Smooth muscle cell (in vitro differentiated cells): ENCODE results near the gene RABGAP1L. TPM values are rescaled to one million over a fixed set of nuclear protein-coding genes. Genes with fewer than 3 reads are reported as not detected.

Source experiments
- DNase-seq: peaks from one replicate; lab custom pipeline; 2025; ENCODE audit not compliant: unreplicated experiment; lab: John Stamatoyannopoulos, UW
- H2AFZ ChIP-seq: fragments of 200-600 bp; sonication (generic); 2 replicates; pipeline ENCODE4 v1.6.0; 2016; ENCODE audit warnings: antibody characterized with exemption, low read depth, mild to moderate bottlenecking
- H3F3A ChIP-seq: fragments of 200-600 bp; sonication (generic); 2 replicates; pipeline ENCODE4 v1.6.0; 2017; ENCODE audit warnings: antibody characterized with exemption, low read depth
- H3K27ac ChIP-seq: fragments of 200-600 bp; sonication (generic); 2 replicates; pipeline ENCODE4 v1.5.1; 2016; ENCODE audit warnings: low read depth, mild to moderate bottlenecking
- H3K27me3 ChIP-seq: fragments of 200-600 bp; sonication (generic); 2 replicates; pipeline ENCODE4 v1.6.1; 2016; ENCODE audit warnings: low read depth, mild to moderate bottlenecking
- H3K36me3 ChIP-seq: fragments of 200-600 bp; sonication (generic); 2 replicates; pipeline ENCODE4 v1.5.1; 2016; ENCODE audit warnings: low read depth
- H3K4me1 ChIP-seq: fragments of 200-600 bp; sonication (generic); 2 replicates; pipeline ENCODE4 v1.5.1; 2016; ENCODE audit warnings: low read depth
- H3K4me2 ChIP-seq: fragments of 200-600 bp; sonication (generic); 2 replicates; pipeline ENCODE4 v1.6.0; 2016; ENCODE audit warnings: mild to moderate bottlenecking
- H3K4me3 ChIP-seq: fragments of 200-600 bp; sonication (generic); 2 replicates; pipeline ENCODE4 v1.5.1; 2016; ENCODE audit warnings: mild to moderate bottlenecking
- H3K79me2 ChIP-seq: fragments of 200-600 bp; sonication (generic); 2 replicates; pipeline ENCODE4 v1.6.0; 2016; ENCODE audit warnings: low read depth, mild to moderate bottlenecking
- H3K9ac ChIP-seq: fragments of 200-600 bp; sonication (generic); 2 replicates; pipeline ENCODE4 v1.6.0; 2016; ENCODE audit warnings: low read depth
- H3K9me3 ChIP-seq: fragments of 200-600 bp; sonication (generic); replicated peaks from 2 replicates; pipeline ENCODE4 v1.5.1; 2016; ENCODE audit warnings: low read depth
- H4K20me1 ChIP-seq: fragments of 200-600 bp; sonication (generic); 2 replicates; pipeline ENCODE4 v1.6.0; 2016; ENCODE audit warnings: low read depth
- WGBS: methylation state at CpG from one replicate; pipeline ENCODE4 v1.1.7; 2016; ENCODE audit warnings: low lambda C conversion rate; 5-methylcytosine and 5-hydroxymethylcytosine counted together
- polyA plus RNA-seq: library from polyadenylated mRNA; unstranded; fragments of >200 nt; fragmentation: Nextera tagmentation; extraction: Ambion mirVana; gene quantifications from 2 replicates; pipeline ENCODE4 v1.2.1, GENCODE V29; 2016
- total RNA-seq: library from RNA; depleted of rRNA; stranded (reverse); fragments of >200 nt; gene quantifications from 2 replicates; pipeline ENCODE4 v1.2.3, GENCODE V29; 2014
- TF ChIP-seq, protein P1 (sequence below): fragments of 200-600 bp; sonication (generic); IDR thresholded peaks from 2 replicates; pipeline ENCODE4 v1.5.1; 2017; ENCODE audit warnings: borderline replicate concordance, mild to moderate bottlenecking, antibody characterized with exemption; ENCODE audit not compliant: insufficient read depth, poor library complexity, severe bottlenecking

RABGAP1L gene
- total and polyA plus RNA-seq, 2 experiments from 2014 or later: 4.8 to 24.7 TPM

GRCh38 chr1:174766727-174767126, 607.4 kb downstream of the RABGAP1L start:
- WGBS: 91% methylated on average over 2 of the region's 2 CpGs
- no peaks in the 10 kb centered on the region for H3K27me3 ChIP-seq
- no peak overlapping the region for H3K4me3 ChIP-seq
- TF ChIP-seq, protein P1, sequence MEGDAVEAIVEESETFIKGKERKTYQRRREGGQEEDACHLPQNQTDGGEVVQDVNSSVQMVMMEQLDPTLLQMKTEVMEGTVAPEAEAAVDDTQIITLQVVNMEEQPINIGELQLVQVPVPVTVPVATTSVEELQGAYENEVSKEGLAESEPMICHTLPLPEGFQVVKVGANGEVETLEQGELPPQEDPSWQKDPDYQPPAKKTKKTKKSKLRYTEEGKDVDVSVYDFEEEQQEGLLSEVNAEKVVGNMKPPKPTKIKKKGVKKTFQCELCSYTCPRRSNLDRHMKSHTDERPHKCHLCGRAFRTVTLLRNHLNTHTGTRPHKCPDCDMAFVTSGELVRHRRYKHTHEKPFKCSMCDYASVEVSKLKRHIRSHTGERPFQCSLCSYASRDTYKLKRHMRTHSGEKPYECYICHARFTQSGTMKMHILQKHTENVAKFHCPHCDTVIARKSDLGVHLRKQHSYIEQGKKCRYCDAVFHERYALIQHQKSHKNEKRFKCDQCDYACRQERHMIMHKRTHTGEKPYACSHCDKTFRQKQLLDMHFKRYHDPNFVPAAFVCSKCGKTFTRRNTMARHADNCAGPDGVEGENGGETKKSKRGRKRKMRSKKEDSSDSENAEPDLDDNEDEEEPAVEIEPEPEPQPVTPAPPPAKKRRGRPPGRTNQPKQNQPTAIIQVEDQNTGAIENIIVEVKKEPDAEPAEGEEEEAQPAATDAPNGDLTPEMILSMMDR: no peak
- DNase-seq: no peak
- no peak overlapping the region for H2AFZ ChIP-seq
- H3K79me2 ChIP-seq: no peaks in the 10 kb centered on the region
- H3K27ac ChIP-seq: no peak overlapping the region
- H4K20me1 ChIP-seq: no peaks in the 10 kb centered on the region
- H3K9me3 ChIP-seq: no peaks in the 10 kb centered on the region
- no peaks in the 10 kb centered on the region for H3F3A ChIP-seq
- no peak overlapping the region for H3K9ac ChIP-seq
- no peaks in the 10 kb centered on the region for H3K4me1 ChIP-seq
- H3K4me2 ChIP-seq: no peak overlapping the region
- H3K36me3 ChIP-seq: no peaks in the 10 kb centered on the region

GRCh38 chr1:174768516-174768915, 609.2 kb downstream of the RABGAP1L start:
- H3K27ac ChIP-seq: no peak overlapping the region
- WGBS: 57% methylated on average over 2 of the region's 2 CpGs

DNA sequence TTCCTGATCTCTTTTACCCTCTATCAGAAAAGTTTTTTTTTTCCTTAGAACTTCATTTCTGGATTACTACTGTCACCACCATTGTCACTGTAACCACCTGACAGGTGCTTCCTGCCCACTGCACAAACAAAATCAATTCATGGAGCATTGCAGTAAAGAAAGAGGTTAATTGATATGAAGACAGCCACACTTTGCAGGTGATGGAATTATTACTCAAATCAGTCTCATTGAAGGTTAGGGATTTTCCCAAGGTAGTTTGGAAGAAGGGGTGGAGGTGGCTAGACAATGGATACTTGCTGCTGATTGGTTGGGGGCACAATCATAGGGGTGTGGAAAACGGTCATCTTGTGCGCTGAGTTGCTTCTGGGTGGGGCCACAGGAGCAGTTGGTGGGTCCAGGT, 609.6 kb downstream of the RABGAP1L start:
- Histone ChIP-seq H3K36me3 (no peaks in the 10 kb centered on the region), H3K4me3 (no peak overlapping the region), H3K27ac (no peak overlapping the region), H3K79me2 (no peaks in the 10 kb centered on the region), H2AFZ (no peak overlapping the region), H3F3A (no peaks in the 10 kb centered on the region), H3K27me3 (no peaks in the 10 kb centered on the region), H3K4me1 (no peaks in the 10 kb centered on the region), H3K9me3 (no peaks in the 10 kb centered on the region), H4K20me1 (no peaks in the 10 kb centered on the region), H3K9ac (no peak overlapping the region), H3K4me2 (no peak overlapping the region)
- TF ChIP-seq, protein P1: no peak
- no peak for DNase-seq
- 88% methylated on average over 2 of the region's 2 CpGs for WGBS

More at GRCh38 chr1:174768516-174768915, 609.2 kb downstream of the RABGAP1L start:
- no peak overlapping the region for H2AFZ ChIP-seq
- no peaks in the 10 kb centered on the region for H3K9me3 ChIP-seq
- H3K4me1 ChIP-seq: no peaks in the 10 kb centered on the region
- H3K4me2 ChIP-seq: no peak overlapping the region
- no peak overlapping the region for H3K9ac ChIP-seq
- H3K36me3 ChIP-seq: no peaks in the 10 kb centered on the region
- no peaks in the 10 kb centered on the region for H4K20me1 ChIP-seq
- TF ChIP-seq, protein P1: no peak
- H3K27me3 ChIP-seq: no peaks in the 10 kb centered on the region
- no peak overlapping the region for H3K4me3 ChIP-seq
- no peaks in the 10 kb centered on the region for H3F3A ChIP-seq
- DNase-seq: no peak
- no peaks in the 10 kb centered on the region for H3K79me2 ChIP-seq

DNA sequence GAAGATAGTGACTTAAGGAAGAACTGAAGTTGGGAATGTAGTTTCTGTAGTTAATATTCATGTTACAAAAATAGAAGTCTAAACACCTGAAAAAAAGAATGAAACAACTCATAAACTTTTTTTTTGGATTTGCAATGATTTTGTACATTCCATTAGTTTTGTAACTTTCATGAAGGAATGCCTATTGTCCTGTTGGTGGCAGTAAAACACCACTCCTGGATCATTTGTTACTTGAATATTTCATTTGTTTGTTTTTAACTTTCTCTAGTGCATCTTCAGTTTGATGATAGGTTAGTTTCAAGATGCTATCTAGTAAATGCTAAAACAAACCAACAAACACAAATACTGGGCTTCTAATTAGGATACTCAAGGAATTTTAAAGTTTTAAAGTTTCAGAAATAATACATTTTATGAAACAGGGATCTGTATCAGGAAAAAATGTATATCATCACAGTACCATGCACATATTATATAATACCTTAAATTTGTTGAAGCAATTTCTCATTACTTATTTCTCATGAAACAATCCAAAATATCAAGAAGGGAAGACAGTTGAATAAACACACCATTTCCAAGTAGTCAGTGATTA, 610.7 kb downstream of the RABGAP1L start:
- H3K9ac ChIP-seq: no peak overlapping the region
- no peak overlapping the region for H3K4me2 ChIP-seq
- H3K79me2 ChIP-seq: no peaks in the 10 kb centered on the region
- no peak for DNase-seq
- no peak overlapping the region for H3K4me3 ChIP-seq
- no peaks in the 10 kb centered on the region for H3K36me3 ChIP-seq
- no peak overlapping the region for H2AFZ ChIP-seq
- no peak overlapping the region for H3K27ac ChIP-seq
- no peaks in the 10 kb centered on the region for H3K27me3 ChIP-seq
- no peaks in the 10 kb centered on the region for H3F3A ChIP-seq
- TF ChIP-seq, protein P1: peak; percentile 77
- H3K9me3 ChIP-seq: no peaks in the 10 kb centered on the region
- H4K20me1 ChIP-seq: no peaks in the 10 kb centered on the region
- no peaks in the 10 kb centered on the region for H3K4me1 ChIP-seq
